Measurements from ENCODE around the gene SLC66A2.
"Not testable (repeated sequence)": the region's sequence is repeated elsewhere in the genome, so short reads cannot be mapped to it uniquely, and the experiment has no call there.

The SLC66A2 gene

GRCh38 chr18:79864955-79865354 is 86.5 kb downstream of the SLC66A2 start:
- not testable (repeated sequence) for DNase-seq (ENCODE audit: low read depth)

- DNase-seq (ENCODE audit: low read depth): no peak
These were observed 87.3 kb downstream of the SLC66A2 start for GRCh38 chr18:79864006-79864725.

GRCh38 chr18:79863161-79864005 is 88.1 kb downstream of the SLC66A2 start:
- DNase-seq (ENCODE audit: low read depth): no peak

- DNase-seq (ENCODE audit: low read depth): no peak
These were observed 88.9 kb downstream of the SLC66A2 start for GRCh38 chr18:79862562-79862961.

GRCh38 chr18:79861687-79862086 is 89.8 kb downstream of the SLC66A2 start:
- DNase-seq (ENCODE audit: low read depth): no peak

- no peak for DNase-seq (ENCODE audit: low read depth)
These were observed 92.1 kb downstream of the SLC66A2 start for GRCh38 chr18:79859314-79859713.

- DNase-seq (ENCODE audit: low read depth): no peak
These were observed 94.3 kb downstream of the SLC66A2 start for GRCh38 chr18:79857082-79857671.

- DNase-seq (ENCODE audit: low read depth): no peak
These were observed 95.1 kb downstream of the SLC66A2 start for GRCh38 chr18:79856119-79857007.

GRCh38 chr18:79855147-79855933 is 96.1 kb downstream of the SLC66A2 start:
- no peak for DNase-seq (ENCODE audit: low read depth)

GRCh38 chr18:79853993-79854364 is 97.5 kb downstream of the SLC66A2 start:
- no peak for DNase-seq (ENCODE audit: low read depth)

GRCh38 chr18:79853303-79853992 is 98.0 kb downstream of the SLC66A2 start:
- DNase-seq (ENCODE audit: low read depth): no peak

- DNase-seq (ENCODE audit: low read depth): no peak
These were observed 98.7 kb downstream of the SLC66A2 start for GRCh38 chr18:79852561-79853302.
